Calu3 (cell line): ENCODE measurements around the gene GABRB1. TPM values are rescaled to one million over a fixed set of nuclear protein-coding genes. Genes with fewer than 3 reads are reported as not detected.

Source experiments
- BruUV-seq: library from RNA; stranded (reverse); fragments of 400-500 nt; replicated peaks from 2 replicates; lab custom pipeline; 2021; lab: Mats Ljungman, UMichigan
- CTCF ChIA-PET: fragments of 300-600 bp; sonication (Branson Sonifier 250); formaldehyde crosslinking; loops from one replicate; lab custom pipeline; 2022; ENCODE audit warnings: antibody characterized with exemption; lab: Charles Lee
- DNase-seq: peaks from one replicate; pipeline ENCODE4 v3.0.0; 2022
- H3K27ac Mint-ChIP-seq: one replicate; pipeline ENCODE4 v1.8.0; 2022; ENCODE audit warnings: mixed read lengths; ENCODE audit not compliant: unreplicated experiment
- H3K27me3 Mint-ChIP-seq: one replicate; pipeline ENCODE4 v1.8.0; 2022; ENCODE audit warnings: mixed read lengths; ENCODE audit not compliant: unreplicated experiment
- H3K36me3 Mint-ChIP-seq: one replicate; pipeline ENCODE4 v1.8.0; 2022; ENCODE audit warnings: mild to moderate bottlenecking, moderate library complexity, mixed read lengths; ENCODE audit not compliant: insufficient read depth, unreplicated experiment
- H3K4me1 Mint-ChIP-seq: one replicate; pipeline ENCODE4 v1.8.0; 2022; ENCODE audit warnings: mild to moderate bottlenecking, low read depth, mixed read lengths; ENCODE audit not compliant: unreplicated experiment
- H3K4me3 Mint-ChIP-seq: one replicate; pipeline ENCODE4 v1.8.0; 2022; ENCODE audit warnings: mild to moderate bottlenecking, low read depth, moderate library complexity, mixed read lengths; ENCODE audit not compliant: unreplicated experiment
- H3K9me3 Mint-ChIP-seq: one replicate; pipeline ENCODE4 v1.8.0; 2022; ENCODE audit warnings: low read depth, mixed read lengths; ENCODE audit not compliant: unreplicated experiment
- CTCF ChIP-seq: fragments of 200-600 bp; IDR thresholded peaks from one replicate; pipeline ENCODE4 v1.8.0; 2022; ENCODE audit warnings: antibody characterized with exemption; ENCODE audit not compliant: unreplicated experiment
- intact Hi-C: fragments of 100-400 bp; cut with micrococcal nuclease; formaldehyde crosslinking; loops from one replicate; pipeline ENCODE4 v1.10.0; 2022; ENCODE audit not compliant: unreplicated experiment
- total RNA-seq: library from RNA; stranded (reverse); gene quantifications from 2 replicates; pipeline ENCODE4 v1.2.3, GENCODE V29; 2022

Gene GABRB1
- total RNA-seq, 1 experiment from 2014 or later = not detected

GRCh38 chr4:47054130-47054529, 22.8 kb downstream of the GABRB1 start:
- no peaks in the 10 kb centered on the region for H3K9me3 Mint-ChIP-seq
- peaks cover 17% of the 10 kb centered on the region for H3K27me3 Mint-ChIP-seq
- no peaks in the 10 kb centered on the region for H3K4me1 Mint-ChIP-seq
- TF ChIP-seq CTCF = no peak
- intact Hi-C loops = no loop called here
- no peak overlapping the region for H3K4me3 Mint-ChIP-seq
- no peak overlapping the region for H3K27ac Mint-ChIP-seq
- no peak for DNase-seq
- no TSS peak for BruUV-seq
- no peaks in the 10 kb centered on the region for H3K36me3 Mint-ChIP-seq
- CTCF ChIA-PET = no interaction called here

GRCh38 chr4:47057991-47058390, 26.6 kb downstream of the GABRB1 start:
- H3K4me1 Mint-ChIP-seq = no peaks in the 10 kb centered on the region
- CTCF ChIA-PET = no interaction called here
- no peak for TF ChIP-seq CTCF
- intact Hi-C loops = no loop called here
- H3K27me3 Mint-ChIP-seq = no peaks in the 10 kb centered on the region
- no TSS peak for BruUV-seq
- H3K9me3 Mint-ChIP-seq = no peaks in the 10 kb centered on the region
- H3K36me3 Mint-ChIP-seq = no peaks in the 10 kb centered on the region
- no peak for DNase-seq
- no peak overlapping the region for H3K27ac Mint-ChIP-seq
- H3K4me3 Mint-ChIP-seq = no peak overlapping the region

DNA sequence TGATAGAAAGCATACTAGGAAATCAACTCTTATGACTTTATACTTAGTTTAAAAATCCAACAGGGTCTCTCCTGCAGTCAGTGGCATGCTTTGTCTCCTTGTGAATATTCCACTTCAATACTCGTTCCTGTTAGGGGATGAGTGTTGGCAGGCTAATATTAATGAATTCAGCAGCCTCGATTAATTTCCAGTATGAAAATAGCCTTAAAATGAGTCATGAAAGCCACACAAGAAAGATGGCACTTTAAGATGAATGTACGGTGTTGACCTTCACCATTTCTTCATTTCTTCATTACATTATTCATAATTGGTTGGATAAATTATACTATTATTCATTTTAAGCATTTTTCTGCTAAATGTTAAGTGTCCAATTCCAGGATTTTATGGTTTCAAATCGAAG, 29.2 kb downstream of the GABRB1 start:
- no TSS peak for BruUV-seq
- H3K4me3 Mint-ChIP-seq = no peak overlapping the region
- CTCF ChIA-PET = no interaction called here
- no peak overlapping the region for H3K27ac Mint-ChIP-seq
- H3K27me3 Mint-ChIP-seq = no peaks in the 10 kb centered on the region
- intact Hi-C loops = no loop called here
- H3K4me1 Mint-ChIP-seq = no peaks in the 10 kb centered on the region
- TF ChIP-seq CTCF = no peak
- DNase-seq = no peak
- no peaks in the 10 kb centered on the region for H3K9me3 Mint-ChIP-seq
- no peaks in the 10 kb centered on the region for H3K36me3 Mint-ChIP-seq

GRCh38 chr4:47061435-47061834, 30.1 kb downstream of the GABRB1 start:
- intact Hi-C loops = no loop called here
- BruUV-seq = no TSS peak
- CTCF ChIA-PET = no interaction called here
- no peaks in the 10 kb centered on the region for H3K9me3 Mint-ChIP-seq
- no peak for DNase-seq
- no peaks in the 10 kb centered on the region for H3K27me3 Mint-ChIP-seq
- H3K27ac Mint-ChIP-seq = no peak overlapping the region
- TF ChIP-seq CTCF = no peak
- H3K4me1 Mint-ChIP-seq = no peaks in the 10 kb centered on the region
- no peaks in the 10 kb centered on the region for H3K36me3 Mint-ChIP-seq
- no peak overlapping the region for H3K4me3 Mint-ChIP-seq

- TF ChIP-seq CTCF = no peak
- CTCF ChIA-PET = no interaction called here
- H3K4me3 Mint-ChIP-seq = no peak overlapping the region
- peaks cover 13% of the 10 kb centered on the region for H3K4me1 Mint-ChIP-seq
- no peaks in the 10 kb centered on the region for H3K9me3 Mint-ChIP-seq
- H3K27me3 Mint-ChIP-seq = no peaks in the 10 kb centered on the region
- no peak for DNase-seq
- H3K27ac Mint-ChIP-seq = no peak overlapping the region
- intact Hi-C loops = no loop called here
- no TSS peak for BruUV-seq
- no peaks in the 10 kb centered on the region for H3K36me3 Mint-ChIP-seq
These were observed 33.7 kb downstream of the GABRB1 start for GRCh38 chr4:47065051-47065481.
